Measurements from ENCODE around the gene CACNG4. TPM values are rescaled to one million over a fixed set of nuclear protein-coding genes. Genes with fewer than 3 reads are reported as not detected.
A peak's percentile ranks its signal among the peaks of the same experiment; 100 is the strongest.

CACNG4 gene
- total RNA-seq, 1 experiment from 2014 or later: 6.3 TPM

DNA sequence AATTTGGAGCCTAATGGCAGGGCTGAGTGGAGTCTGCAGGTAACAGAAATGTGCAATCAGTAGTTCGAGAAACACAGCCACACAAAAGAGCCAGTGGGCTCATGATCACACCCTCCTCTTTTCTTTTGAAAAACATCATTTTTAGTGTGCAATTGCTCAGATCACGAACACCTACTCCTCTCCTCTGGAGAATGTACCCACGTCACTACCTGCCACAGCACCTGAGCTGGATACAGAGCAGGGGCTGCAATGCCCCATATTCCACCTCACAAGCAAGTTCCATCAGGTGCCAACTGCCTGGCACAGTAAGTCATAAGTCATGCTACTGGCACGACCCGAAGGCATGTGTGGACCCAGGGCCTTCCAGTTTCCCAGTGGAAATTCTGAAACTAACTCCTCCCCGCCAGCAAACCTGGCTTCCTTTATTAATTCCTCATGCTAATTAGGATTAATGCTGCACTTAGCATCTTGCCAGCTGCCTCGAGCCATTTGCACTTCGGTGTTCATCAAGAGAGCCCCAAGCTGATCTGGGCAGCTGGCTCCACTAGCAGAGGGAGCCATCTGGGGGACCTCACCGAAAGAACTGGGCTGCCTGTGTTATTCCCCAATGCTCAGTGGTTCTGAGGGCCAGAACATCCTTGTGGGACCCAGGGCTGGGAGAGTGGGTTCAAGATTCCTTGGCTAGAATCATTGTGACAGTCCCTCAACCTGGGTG, 2.4 kb downstream of the CACNG4 start:
- H2BK15ac ChIP-seq (ENCODE audit: low read depth, low read length): no peak overlapping the region
- Mint-ChIP-seq H3K27me3 (ENCODE audit: low read depth) (peaks cover 74% of the 10 kb centered on the region), H3K4me1 (peaks cover 33 to 41% of the 10 kb centered on the region in 2 experiments), H3K36me3 (ENCODE audit: insufficient read depth in 1 of 3, low read depth in 3 of 3) (no peaks in the 10 kb centered on the region; a peak in 1 of 7 replicates), H3K9me3 (no peaks in the 10 kb centered on the region), H3K4me3 (peak overlapping the region; percentile 71 to 80), H3K27ac (no peak overlapping the region; a peak in 1 of 7 replicates)
- no peak overlapping the region for H3T11ph ChIP-seq (ENCODE audit: low read length)
- H2AFZ ChIP-seq (ENCODE audit: low read length): no peak overlapping the region
- H2AK5ac ChIP-seq (ENCODE audit: insufficient read length, low read length): no peak overlapping the region
- H4K8ac ChIP-seq (replicated peaks; ENCODE audit: insufficient read length, low read depth, low read length): no peak overlapping the region
- H4K91ac ChIP-seq (ENCODE audit: insufficient read length, low read depth, low read length): no peak overlapping the region
- peaks cover 18% of the 10 kb centered on the region for H3K23me2 ChIP-seq (ENCODE audit: insufficient read length, low read depth, low read length, poor library complexity, severe bottlenecking)
- peak overlapping the region; percentile 77 for H3K4me2 ChIP-seq (ENCODE audit: insufficient read depth, insufficient read length, low read length)
- H3K56ac ChIP-seq (ENCODE audit: insufficient read length, low read depth, low read length): no peak overlapping the region
- H3K4ac ChIP-seq (ENCODE audit: low read depth, low read length): no peak overlapping the region
- 0 out of 2 replicates have a peak, but pooled peaks cover 3% of the 10 kb centered on the region for H3K79me2 ChIP-seq (ENCODE audit: insufficient read depth, low read length)
- no CpG with 5 or more reads among the region's 9 CpGs for WGBS (ENCODE audit: extremely low coverage, insufficient read length, low lambda C conversion rate)
- H3K14ac ChIP-seq (ENCODE audit: insufficient read depth, low read length): no peak overlapping the region
- H3K79me1 ChIP-seq (ENCODE audit: insufficient read depth, low read depth, low read length, poor library complexity, severe bottlenecking): no peaks in the 10 kb centered on the region
- DNase-seq: no peak
- TF ChIP-seq, protein P1, sequence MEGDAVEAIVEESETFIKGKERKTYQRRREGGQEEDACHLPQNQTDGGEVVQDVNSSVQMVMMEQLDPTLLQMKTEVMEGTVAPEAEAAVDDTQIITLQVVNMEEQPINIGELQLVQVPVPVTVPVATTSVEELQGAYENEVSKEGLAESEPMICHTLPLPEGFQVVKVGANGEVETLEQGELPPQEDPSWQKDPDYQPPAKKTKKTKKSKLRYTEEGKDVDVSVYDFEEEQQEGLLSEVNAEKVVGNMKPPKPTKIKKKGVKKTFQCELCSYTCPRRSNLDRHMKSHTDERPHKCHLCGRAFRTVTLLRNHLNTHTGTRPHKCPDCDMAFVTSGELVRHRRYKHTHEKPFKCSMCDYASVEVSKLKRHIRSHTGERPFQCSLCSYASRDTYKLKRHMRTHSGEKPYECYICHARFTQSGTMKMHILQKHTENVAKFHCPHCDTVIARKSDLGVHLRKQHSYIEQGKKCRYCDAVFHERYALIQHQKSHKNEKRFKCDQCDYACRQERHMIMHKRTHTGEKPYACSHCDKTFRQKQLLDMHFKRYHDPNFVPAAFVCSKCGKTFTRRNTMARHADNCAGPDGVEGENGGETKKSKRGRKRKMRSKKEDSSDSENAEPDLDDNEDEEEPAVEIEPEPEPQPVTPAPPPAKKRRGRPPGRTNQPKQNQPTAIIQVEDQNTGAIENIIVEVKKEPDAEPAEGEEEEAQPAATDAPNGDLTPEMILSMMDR (conservative IDR thresholded peaks at IDR 0.05): no peak
- peaks cover 18% of the 10 kb centered on the region; the same call in 1 of the 2 replicates for H3K27me3 ChIP-seq (ENCODE audit: insufficient read depth, low read length)
- no peak overlapping the region for H2BK120ac ChIP-seq (ENCODE audit: low read depth, low read length, poor library complexity, severe bottlenecking)
- no peak overlapping the region for H3K9ac ChIP-seq (ENCODE audit: extremely low read depth, insufficient read length, low read length)
- H2BK12ac ChIP-seq (ENCODE audit: insufficient read length, low read depth, low read length): no peak overlapping the region
- H2BK20ac ChIP-seq (ENCODE audit: low read depth, low read length, poor library complexity, severe bottlenecking): no peak overlapping the region
- H4K5ac ChIP-seq (ENCODE audit: insufficient read length, low read depth, low read length): no peak overlapping the region
- H3K23ac ChIP-seq (ENCODE audit: insufficient read length, low read depth, low read length): no peak overlapping the region
- no peak overlapping the region for H2BK5ac ChIP-seq (ENCODE audit: insufficient read length, low read length)
- H3K9me3 ChIP-seq (ENCODE audit: control insufficient read depth, low read depth, low read length): no peaks in the 10 kb centered on the region
- H4K20me1 ChIP-seq (ENCODE audit: control insufficient read depth, insufficient read depth, insufficient read length): no peaks in the 10 kb centered on the region
- H3K18ac ChIP-seq (ENCODE audit: insufficient read length, low read depth, low read length): no peak overlapping the region
- H3K4me1 ChIP-seq (ENCODE audit: insufficient read depth, low read length): peaks cover 2% of the 10 kb centered on the region; the same call in 1 of the 2 replicates
- H3K27ac ChIP-seq (ENCODE audit: insufficient read length, low read depth, low read length): no peak overlapping the region

Measured in H9 (cell line).